Subcutaneous adipose tissue (tissue), 4 donors: ENCODE measurements around the gene FOXI2. TPM values are rescaled to one million over a fixed set of nuclear protein-coding genes. Genes with fewer than 3 reads are reported as not detected.

Experiments
- total RNA-seq, 4 donors: library from RNA; depleted of rRNA; stranded (reverse); fragments of >200 nt; gene quantifications; one replicate each; pipeline ENCODE4 v1.1.0, GENCODE V29; 2016
- TF ChIP-seq, protein P1 (sequence below): fragments of 450-650 bp; IDR thresholded peaks from one replicate; pipeline ENCODE4 v1.5.1; 2016; ENCODE audit warnings: low read depth, mild to moderate bottlenecking, control low read depth, antibody characterized with exemption, moderate library complexity

The FOXI2 gene
- under 1 TPM in 1 of 4 donors, not detected in 3; 0.22 TPM for total RNA-seq

DNA sequence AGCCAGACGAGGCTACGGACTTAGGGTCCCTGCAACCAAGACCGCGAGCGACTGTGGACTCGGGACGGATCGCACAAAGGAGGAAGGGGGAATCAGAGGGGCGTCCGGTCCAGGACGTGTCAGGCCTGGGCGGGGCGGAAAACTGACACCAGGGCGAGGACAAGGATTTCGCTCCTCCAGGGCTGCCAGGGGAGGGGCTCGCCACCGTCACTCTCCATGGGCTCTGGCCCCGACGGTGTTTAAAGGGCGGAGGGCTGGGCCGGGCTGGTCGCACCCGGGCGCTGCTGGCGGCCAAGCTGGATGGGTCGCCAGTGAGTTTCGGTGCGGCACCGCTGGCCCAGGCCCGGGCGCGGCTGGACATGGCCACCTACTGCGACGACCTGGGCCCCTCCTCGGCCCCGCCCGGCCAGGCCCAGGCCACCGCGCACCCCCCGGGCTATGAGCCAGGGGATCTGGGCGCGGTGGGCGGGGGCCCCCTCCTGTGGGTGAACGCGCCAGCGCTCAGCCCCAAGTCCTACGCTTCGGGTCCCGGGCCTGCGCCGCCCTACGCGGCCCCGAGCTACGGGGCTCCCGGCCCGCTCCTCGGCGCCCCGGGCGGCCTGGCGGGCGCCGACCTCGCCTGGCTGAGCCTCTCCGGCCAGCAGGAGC lies at the start of gene FOXI2:
Gene FOXI2 (plus strand): TSS at position 271 of the 648 bp plus-strand sequence. CDS start 89 bp downstream, at position 360.
- TF ChIP-seq, protein P1, sequence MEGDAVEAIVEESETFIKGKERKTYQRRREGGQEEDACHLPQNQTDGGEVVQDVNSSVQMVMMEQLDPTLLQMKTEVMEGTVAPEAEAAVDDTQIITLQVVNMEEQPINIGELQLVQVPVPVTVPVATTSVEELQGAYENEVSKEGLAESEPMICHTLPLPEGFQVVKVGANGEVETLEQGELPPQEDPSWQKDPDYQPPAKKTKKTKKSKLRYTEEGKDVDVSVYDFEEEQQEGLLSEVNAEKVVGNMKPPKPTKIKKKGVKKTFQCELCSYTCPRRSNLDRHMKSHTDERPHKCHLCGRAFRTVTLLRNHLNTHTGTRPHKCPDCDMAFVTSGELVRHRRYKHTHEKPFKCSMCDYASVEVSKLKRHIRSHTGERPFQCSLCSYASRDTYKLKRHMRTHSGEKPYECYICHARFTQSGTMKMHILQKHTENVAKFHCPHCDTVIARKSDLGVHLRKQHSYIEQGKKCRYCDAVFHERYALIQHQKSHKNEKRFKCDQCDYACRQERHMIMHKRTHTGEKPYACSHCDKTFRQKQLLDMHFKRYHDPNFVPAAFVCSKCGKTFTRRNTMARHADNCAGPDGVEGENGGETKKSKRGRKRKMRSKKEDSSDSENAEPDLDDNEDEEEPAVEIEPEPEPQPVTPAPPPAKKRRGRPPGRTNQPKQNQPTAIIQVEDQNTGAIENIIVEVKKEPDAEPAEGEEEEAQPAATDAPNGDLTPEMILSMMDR, result no peak

DNA sequence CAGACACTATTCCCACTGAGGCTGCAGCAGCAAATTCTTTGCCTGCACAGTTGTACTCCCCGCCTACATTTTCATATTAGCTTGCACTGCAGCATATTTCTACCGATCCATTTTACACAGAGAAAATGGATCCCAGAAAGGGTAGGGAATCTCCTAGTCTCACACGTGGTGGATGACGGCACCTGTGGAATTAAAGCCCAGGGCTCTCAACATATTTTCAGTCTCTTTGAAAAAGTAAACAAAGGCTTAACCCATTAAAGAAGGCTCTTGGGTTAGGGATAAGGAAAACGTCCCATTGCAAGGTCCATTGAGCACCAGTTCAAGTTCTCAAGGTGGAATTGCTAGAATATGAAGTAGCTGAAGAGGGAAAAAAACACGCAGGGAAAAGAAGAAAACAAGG lies 49.4 kb upstream of the FOXI2 start:
- TF ChIP-seq, protein P1, result no peak

DNA sequence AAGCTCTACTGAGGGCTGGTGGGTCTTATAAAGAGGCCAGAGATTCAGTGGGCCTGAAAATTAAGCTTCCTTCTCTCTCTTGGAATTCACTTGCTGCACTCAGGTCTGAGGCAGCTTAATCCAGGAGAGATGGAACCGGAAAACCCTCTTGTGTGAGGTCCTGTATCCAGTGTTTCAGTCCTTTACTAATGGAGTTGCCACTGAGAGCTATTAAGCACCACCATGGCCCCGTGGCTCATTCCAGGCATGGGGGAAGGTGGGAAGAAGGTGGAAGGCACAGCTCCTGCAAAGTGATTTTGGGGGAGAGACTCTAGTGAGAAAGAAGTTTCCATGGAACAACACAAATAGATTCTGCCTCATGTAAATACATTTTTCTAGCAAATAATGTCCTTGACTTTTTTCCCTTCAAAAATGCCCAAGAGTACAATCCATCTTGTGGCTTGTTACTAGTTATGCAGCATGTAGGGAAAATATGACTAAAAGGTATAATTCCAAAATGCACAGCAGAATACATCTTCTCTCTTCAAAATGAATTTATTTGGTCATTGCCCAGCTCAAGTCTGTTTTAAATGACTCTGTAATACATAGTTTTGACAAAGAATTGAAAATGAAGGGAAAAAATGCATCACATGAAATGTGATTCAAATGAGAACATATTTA lies 46.7 kb upstream of the FOXI2 start:
- TF ChIP-seq, protein P1, result no peak

DNA sequence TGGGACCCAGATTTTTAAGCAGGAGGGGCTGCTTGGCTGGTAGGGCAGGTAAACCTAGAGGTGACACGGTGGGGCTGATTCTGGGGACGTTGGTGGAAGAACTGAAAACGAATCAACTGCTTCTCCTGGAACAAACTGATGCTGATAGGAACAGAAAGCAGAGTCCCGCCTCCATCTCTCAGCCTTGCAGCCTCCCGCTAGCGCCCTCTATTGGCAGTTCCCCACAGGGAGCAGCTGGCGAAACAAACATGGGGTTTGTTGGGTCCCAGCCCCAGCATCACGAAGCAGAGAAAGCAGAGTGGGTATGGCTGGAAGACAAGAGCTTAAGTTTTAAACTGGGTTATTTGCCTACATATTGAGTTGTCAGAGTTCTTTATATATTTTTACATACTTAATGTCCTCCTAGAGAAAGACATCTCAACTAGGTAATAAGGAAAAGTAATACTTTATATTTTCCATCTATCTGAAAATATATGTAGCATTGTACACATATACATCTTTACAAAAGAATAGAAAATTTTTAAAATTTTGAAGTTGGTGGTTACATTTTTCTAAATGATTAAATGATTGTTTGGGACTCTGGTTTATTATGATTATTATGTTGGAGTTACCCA lies 42.3 kb upstream of the FOXI2 start:
- TF ChIP-seq, protein P1, result no peak

DNA sequence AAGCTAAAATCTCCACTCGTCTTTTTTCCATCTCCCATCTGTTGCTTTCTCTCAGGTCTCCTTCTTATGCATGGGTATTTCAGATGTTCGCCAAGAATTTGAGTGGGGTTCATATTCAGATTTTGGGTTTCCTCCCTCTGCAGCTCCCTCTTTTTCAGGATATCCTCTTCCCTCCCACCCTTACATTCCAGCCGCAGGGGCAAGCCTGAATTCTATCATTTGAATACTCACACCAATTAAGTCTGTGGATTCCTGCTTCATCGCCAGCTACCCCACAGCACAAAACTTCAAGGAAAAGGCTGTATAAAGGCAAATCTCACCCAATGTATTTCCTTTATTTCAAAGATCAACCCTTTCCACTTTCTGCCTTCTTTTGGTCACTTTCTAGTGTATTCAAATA lies 41.6 kb upstream of the FOXI2 start:
- TF ChIP-seq, protein P1, result no peak

DNA sequence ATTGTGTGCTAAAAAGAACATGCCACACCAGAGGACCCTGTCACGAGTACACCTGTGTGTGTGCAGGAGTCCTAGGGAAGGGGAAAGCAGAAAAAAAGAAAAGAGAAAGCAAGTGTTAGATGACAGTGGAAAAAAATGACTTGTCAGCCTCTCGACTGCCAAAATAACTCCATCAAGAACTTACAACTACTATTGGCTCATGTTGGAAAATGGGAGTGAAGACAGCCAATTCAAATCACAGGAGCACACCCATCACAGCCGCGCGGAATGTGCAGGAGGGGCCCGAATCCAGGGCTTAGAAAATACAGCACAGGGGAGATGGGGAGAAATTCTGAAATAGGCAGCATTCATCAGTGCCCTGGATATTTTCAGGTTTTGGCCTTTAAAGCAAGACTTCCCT lies 38.1 kb upstream of the FOXI2 start:
- TF ChIP-seq, protein P1, result no peak

DNA sequence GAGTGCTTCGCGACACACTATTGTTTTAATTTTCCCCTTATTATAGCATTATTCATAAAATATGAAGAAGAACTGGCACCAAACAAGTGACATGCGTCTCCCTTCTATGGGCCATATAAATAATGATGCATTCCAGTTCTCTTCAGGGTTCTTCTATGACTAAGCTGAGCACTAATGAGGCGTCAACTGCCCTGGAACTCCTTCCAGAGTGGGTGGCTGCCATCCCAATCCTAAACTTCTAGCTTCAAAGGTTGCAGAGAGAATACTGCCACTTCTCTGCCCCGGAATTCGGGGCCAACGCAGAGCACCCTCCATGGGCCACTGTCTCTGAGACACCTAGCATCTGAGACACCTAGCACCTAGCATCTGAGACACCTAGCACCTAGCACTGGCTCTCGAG lies 37.7 kb upstream of the FOXI2 start:
- TF ChIP-seq, protein P1, result no peak
